Caco-2 (cell line): Measurements from ENCODE around the gene ZSCAN5A. TPM values are rescaled to one million over a fixed set of nuclear protein-coding genes. Genes with fewer than 3 reads are reported as not detected.
"Not testable (repeated sequence)": the region's sequence is repeated elsewhere in the genome, so short reads cannot be mapped to it uniquely, and the experiment has no call there.

ENCODE experiments used
- BruUV-seq: library from RNA; stranded (reverse); fragments of 400-500 nt; replicated peaks from 2 replicates; lab custom pipeline; 2021; lab: Mats Ljungman, UMichigan
- CTCF ChIA-PET: fragments of 300-600 bp; sonication (Branson Sonifier 250); formaldehyde crosslinking; loops from one replicate; lab custom pipeline; 2022; ENCODE audit warnings: antibody characterized with exemption; lab: Charles Lee
- POLR2A ChIA-PET: fragments of 300-600 bp; sonication (Branson Sonifier 250); formaldehyde crosslinking; loops from one replicate; lab custom pipeline; 2022; ENCODE audit warnings: antibody characterized with exemption; lab: Charles Lee
- DNase-seq, 2 experiments: peaks; one replicate each; pipeline versions ENCODE4 v3.0.0 to v3.0.0-alpha.2; 2020 to 2022
- H3K27me3 ChIP-seq: replicated peaks from 2 replicates; pipeline ENCODE4 v1.6.0; 2011; ENCODE audit warnings: low read length; ENCODE audit not compliant: control insufficient read depth, insufficient read depth
- H3K36me3 ChIP-seq: 2 replicates; pipeline ENCODE4 v1.5.1; 2011; ENCODE audit warnings: low read length; ENCODE audit not compliant: control insufficient read depth, insufficient read depth
- H3K4me1 ChIP-seq: fragments of 250-450 bp; sonication (Bioruptor Pico); 2 replicates; pipeline ENCODE4 v1.5.1; 2020; ENCODE audit warnings: mild to moderate bottlenecking
- H3K4me3 ChIP-seq: 2 replicates; pipeline ENCODE4 v1.5.1; 2011; ENCODE audit warnings: low read depth, mild to moderate bottlenecking, control low read depth, low read length
- H3K9me3 ChIP-seq: fragments of 250-450 bp; sonication (Bioruptor Pico); 2 replicates; pipeline ENCODE4 v1.5.1; 2020; ENCODE audit warnings: mild to moderate bottlenecking, moderate library complexity
- H3K27ac Mint-ChIP-seq: one replicate; pipeline ENCODE4 v1.8.0; 2022; ENCODE audit warnings: mixed read lengths; ENCODE audit not compliant: unreplicated experiment
- H3K27me3 Mint-ChIP-seq: one replicate; pipeline ENCODE4 v1.8.0; 2022; ENCODE audit warnings: mixed read lengths; ENCODE audit not compliant: insufficient read depth, unreplicated experiment
- H3K36me3 Mint-ChIP-seq: one replicate; pipeline ENCODE4 v1.8.0; 2022; ENCODE audit warnings: mild to moderate bottlenecking, mixed read lengths; ENCODE audit not compliant: insufficient read depth, unreplicated experiment
- H3K4me1 Mint-ChIP-seq: one replicate; pipeline ENCODE4 v1.8.0; 2022; ENCODE audit warnings: low read depth, mixed read lengths; ENCODE audit not compliant: unreplicated experiment
- H3K4me3 Mint-ChIP-seq: one replicate; pipeline ENCODE4 v1.8.0; 2022; ENCODE audit warnings: mild to moderate bottlenecking, moderate library complexity, mixed read lengths; ENCODE audit not compliant: unreplicated experiment
- H3K9me3 Mint-ChIP-seq: one replicate; pipeline ENCODE4 v1.8.0; 2022; ENCODE audit warnings: mixed read lengths; ENCODE audit not compliant: unreplicated experiment
- intact Hi-C: fragments of 100-400 bp; cut with micrococcal nuclease; formaldehyde crosslinking; loops from one replicate; pipeline ENCODE4 v1.10.0; 2022; ENCODE audit not compliant: unreplicated experiment
- total RNA-seq: library from RNA; stranded (reverse); gene quantifications from 2 replicates; pipeline ENCODE4 v1.2.3, GENCODE V29; 2022
- TF ChIP-seq, protein P1 (sequence below), 2 experiments: fragments of 200-600 bp in 1 of 2; IDR thresholded peaks; 1 replicate in 1 of 2; 2 replicates in 1 of 2; pipeline versions ENCODE4 v1.5.1 to v1.8.0; 2011 to 2022; ENCODE audit warnings: antibody characterized with exemption in 1 of 2, control low read depth in 1 of 2, inconsistent platforms in 1 of 2, low read depth in 1 of 2, low read length in 1 of 2, mild to moderate bottlenecking in 1 of 2, moderate library complexity in 1 of 2; ENCODE audit not compliant: insufficient read depth in 1 of 2, severe bottlenecking in 1 of 2, unreplicated experiment in 1 of 2

ZSCAN5A gene
- total RNA-seq, 1 experiment from 2014 or later, result 11.3 TPM

DNA sequence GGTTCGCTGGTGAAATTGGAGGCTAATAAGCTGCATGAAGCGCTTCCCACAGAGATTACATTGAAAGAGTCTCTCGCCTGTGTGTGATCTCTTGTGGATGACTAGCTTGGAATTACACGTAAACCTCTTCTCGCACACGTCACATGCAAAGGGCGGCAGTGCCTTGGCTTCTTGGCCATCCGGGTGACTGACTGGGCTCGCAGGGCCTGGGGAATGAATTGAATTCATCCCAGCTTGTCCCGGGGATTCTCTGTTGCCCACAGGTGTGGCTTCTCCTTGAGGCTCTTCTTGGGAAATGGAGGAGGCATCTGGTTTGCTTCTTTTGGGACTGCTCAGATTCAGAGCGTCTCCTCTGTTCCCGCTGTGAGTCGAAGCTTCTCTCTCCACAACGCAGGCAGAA, 92.8 kb downstream of the ZSCAN5A start:
- CTCF ChIA-PET, result interaction anchor here (0.6 to 1.5 kb wide), 2 partner anchors 156 to 638 kb away, joined by 3 to 6 read pairs; no protein-coding TSS in a partner anchor
- TF ChIP-seq, protein P1, sequence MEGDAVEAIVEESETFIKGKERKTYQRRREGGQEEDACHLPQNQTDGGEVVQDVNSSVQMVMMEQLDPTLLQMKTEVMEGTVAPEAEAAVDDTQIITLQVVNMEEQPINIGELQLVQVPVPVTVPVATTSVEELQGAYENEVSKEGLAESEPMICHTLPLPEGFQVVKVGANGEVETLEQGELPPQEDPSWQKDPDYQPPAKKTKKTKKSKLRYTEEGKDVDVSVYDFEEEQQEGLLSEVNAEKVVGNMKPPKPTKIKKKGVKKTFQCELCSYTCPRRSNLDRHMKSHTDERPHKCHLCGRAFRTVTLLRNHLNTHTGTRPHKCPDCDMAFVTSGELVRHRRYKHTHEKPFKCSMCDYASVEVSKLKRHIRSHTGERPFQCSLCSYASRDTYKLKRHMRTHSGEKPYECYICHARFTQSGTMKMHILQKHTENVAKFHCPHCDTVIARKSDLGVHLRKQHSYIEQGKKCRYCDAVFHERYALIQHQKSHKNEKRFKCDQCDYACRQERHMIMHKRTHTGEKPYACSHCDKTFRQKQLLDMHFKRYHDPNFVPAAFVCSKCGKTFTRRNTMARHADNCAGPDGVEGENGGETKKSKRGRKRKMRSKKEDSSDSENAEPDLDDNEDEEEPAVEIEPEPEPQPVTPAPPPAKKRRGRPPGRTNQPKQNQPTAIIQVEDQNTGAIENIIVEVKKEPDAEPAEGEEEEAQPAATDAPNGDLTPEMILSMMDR (IDR thresholded peaks at IDR 0.05; ENCODE audit: insufficient read depth in 1 of 2, low read depth in 1 of 2, low read length in 1 of 2, severe bottlenecking in 1 of 2, unreplicated experiment in 1 of 2), result no peak
- Mint-ChIP-seq H3K9me3 (no peaks in the 10 kb centered on the region), H3K27ac (no peak overlapping the region), H3K4me3 (no peak overlapping the region), H3K27me3 (no peaks in the 10 kb centered on the region), H3K36me3 (no peaks in the 10 kb centered on the region), H3K4me1 (no peaks in the 10 kb centered on the region)
- H3K4me1 ChIP-seq, result no peaks in the 10 kb centered on the region
- H3K4me3 ChIP-seq, result no peak overlapping the region
- intact Hi-C loops, result no loop called here
- no peaks in the 10 kb centered on the region for H3K36me3 ChIP-seq
- H3K27me3 ChIP-seq, result no peaks in the 10 kb centered on the region
- no peak for DNase-seq
- H3K9me3 ChIP-seq, result no peaks in the 10 kb centered on the region
- BruUV-seq, result no TSS peak
- POLR2A ChIA-PET, result no interaction called here

DNA sequence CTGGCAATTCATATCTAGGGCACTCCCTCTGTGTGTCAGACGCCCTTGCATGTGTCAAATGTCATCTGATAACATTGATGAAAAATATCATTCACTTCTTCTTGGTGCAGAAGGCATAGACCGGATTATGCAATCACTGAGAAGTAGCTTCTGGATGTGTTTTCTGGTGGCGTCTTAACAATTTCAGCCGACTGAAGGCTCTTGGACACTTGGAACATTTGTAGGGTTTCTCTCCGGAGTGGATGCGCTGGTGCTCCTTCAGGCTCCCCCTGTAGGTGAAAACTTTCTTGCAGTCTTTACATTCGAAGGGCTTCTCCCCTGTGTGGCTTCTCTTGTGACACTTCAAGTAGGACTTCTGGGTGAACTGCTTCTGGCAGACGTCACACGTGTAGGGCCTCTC, 93.2 kb downstream of the ZSCAN5A start:
- intact Hi-C loops, H3K4me3 Mint-ChIP-seq, H3K4me1 Mint-ChIP-seq, POLR2A ChIA-PET, H3K4me3 ChIP-seq, H3K36me3 ChIP-seq, H3K36me3 Mint-ChIP-seq, H3K27me3 ChIP-seq, H3K9me3 ChIP-seq, H3K27me3 Mint-ChIP-seq, BruUV-seq, H3K4me1 ChIP-seq, H3K27ac Mint-ChIP-seq, H3K9me3 Mint-ChIP-seq: not testable (repeated sequence)
- TF ChIP-seq, protein P1 (IDR thresholded peaks at IDR 0.05; ENCODE audit: insufficient read depth in 1 of 2, low read depth in 1 of 2, low read length in 1 of 2, severe bottlenecking in 1 of 2, unreplicated experiment in 1 of 2), result peak; percentile 6 to 42
- peak in 1 of 2 experiments; percentile 39 for DNase-seq
- CTCF ChIA-PET, result interaction anchor here (0.6 to 1.5 kb wide), 2 partner anchors 155 to 638 kb away, joined by 3 to 6 read pairs; no protein-coding TSS in a partner anchor

DNA sequence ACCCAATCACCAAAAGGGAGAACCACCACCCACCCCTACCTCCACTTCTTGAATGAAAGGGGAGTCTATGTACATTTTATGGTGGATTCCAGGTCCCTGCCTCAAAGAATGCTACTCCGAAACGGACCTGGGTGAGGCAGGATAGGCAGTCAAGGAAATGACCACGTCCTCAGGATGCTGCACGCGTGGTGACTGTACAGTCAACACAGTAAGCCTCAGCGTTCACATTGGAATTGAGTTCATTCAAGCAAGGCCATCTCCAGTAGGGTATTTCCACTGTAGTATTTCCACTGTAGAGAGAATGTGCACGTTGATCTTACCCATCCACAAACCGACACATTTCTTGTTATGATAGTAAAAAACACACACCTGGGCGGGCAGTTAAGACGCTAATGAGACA, 95.7 kb downstream of the ZSCAN5A start:
- Mint-ChIP-seq H3K27me3 (no peaks in the 10 kb centered on the region), H3K9me3 (no peaks in the 10 kb centered on the region), H3K36me3 (no peaks in the 10 kb centered on the region), H3K4me1 (no peaks in the 10 kb centered on the region), H3K4me3 (no peak overlapping the region), H3K27ac (no peak overlapping the region)
- H3K9me3 ChIP-seq, result no peaks in the 10 kb centered on the region
- H3K4me3 ChIP-seq, result no peak overlapping the region
- H3K4me1 ChIP-seq, result no peaks in the 10 kb centered on the region
- no peaks in the 10 kb centered on the region for H3K36me3 ChIP-seq
- TF ChIP-seq, protein P1 (IDR thresholded peaks at IDR 0.05; ENCODE audit: insufficient read depth in 1 of 2, low read depth in 1 of 2, low read length in 1 of 2, severe bottlenecking in 1 of 2, unreplicated experiment in 1 of 2), result no peak
- CTCF ChIA-PET, result no interaction called here
- DNase-seq, result no peak
- POLR2A ChIA-PET, result no interaction called here
- no peaks in the 10 kb centered on the region for H3K27me3 ChIP-seq
- BruUV-seq, result no TSS peak
- intact Hi-C loops, result no loop called here
